ENCODE data around the gene GTF2IRD1.
"Not testable (repeated sequence)": the region's sequence is repeated elsewhere in the genome, so short reads cannot be mapped to it uniquely, and the experiment has no call there.

The GTF2IRD1 gene

DNA sequence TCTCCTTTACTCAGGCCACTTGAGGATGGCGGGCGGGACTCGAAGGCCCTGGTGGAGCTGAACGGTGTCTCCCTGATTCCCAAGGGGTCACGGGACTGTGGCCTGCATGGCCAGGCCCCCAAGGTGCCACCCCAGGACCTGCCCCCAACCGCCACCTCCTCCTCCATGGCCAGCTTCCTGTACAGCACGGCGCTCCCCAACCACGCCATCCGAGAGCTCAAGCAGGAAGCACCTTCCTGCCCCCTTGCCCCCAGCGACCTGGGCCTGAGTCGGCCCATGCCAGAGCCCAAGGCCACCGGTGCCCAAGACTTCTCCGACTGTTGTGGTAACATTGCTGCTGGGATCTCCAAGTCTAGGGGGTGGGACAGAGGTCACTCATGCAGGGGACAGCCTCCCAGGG lies 65.7 kb downstream of the GTF2IRD1 start:
- DNase-seq, result no peak

DNA sequence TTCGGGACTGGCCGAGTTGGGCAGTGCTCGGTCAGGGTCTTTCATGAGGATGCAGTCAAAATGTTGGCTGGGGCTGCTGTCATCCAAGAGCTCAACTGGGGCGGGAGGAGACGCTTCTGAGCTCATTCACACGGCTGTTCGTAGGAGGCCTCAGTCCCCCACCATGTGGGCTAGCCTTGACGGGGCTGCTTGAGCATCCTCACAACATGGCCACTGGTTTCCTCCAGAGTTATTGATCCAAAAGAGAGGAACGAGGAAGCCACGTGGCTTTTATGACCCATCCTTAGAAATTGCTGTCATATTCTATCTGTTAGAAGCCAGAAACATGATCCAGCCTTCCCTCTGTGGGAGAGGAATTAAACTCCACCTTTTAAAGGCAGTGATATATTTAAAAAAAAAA lies 68.1 kb downstream of the GTF2IRD1 start:
- DNase-seq, result no peak

- DNase-seq, result no peak
These were observed 68.7 kb downstream of the GTF2IRD1 start for GRCh38 chr7:74522281-74522905.

- DNase-seq, result no peak
These were observed 69.3 kb downstream of the GTF2IRD1 start for GRCh38 chr7:74523015-74523414.

DNA sequence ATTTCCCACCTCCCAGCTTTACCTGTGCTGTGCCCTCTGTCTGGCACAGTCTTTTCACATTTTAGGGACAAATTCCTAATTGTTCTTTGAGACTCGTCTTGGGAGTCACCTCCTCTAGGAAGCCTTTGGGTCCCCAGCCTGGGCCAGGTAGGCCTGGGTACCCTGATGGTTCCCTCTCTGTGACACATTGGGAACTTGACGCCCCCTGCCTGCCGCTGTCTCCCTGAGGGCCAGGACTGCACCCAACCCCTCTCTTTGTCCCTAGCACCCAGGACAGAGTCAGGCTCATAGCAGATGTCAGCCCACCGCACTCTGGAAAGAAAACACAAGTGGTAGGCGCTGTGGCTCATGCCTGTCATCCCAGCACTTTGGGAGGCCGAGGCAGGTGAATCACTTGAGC lies 71.4 kb downstream of the GTF2IRD1 start:
- no peak for DNase-seq

- DNase-seq, result no peak
These were observed 72.2 kb downstream of the GTF2IRD1 start for GRCh38 chr7:74525881-74526280.

- no peak for DNase-seq
These were observed 73.1 kb downstream of the GTF2IRD1 start for GRCh38 chr7:74526780-74527179.

GRCh38 chr7:74527842-74528241 lies 74.1 kb downstream of the GTF2IRD1 start:
- DNase-seq, result no peak

DNA sequence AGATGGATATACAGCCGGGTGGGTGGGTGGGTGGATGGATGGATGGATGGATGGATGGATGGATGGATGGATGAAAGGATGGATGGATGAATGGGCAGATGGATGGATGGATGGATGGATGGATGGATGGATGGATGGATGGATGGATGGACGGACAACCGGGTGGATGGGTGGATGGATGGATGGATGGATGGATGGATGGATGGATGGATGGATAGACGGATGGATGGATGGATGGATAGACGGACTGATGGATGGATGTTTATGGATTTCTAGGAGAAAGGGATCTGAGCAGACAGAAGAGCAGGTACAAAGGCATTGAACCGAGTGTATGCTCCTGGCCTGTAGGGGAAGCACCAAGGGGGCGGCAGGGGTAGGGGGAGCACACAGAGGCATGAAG lies 75.1 kb downstream of the GTF2IRD1 start:
- not testable (repeated sequence) for DNase-seq

GRCh38 chr7:74535951-74536356 lies 82.2 kb downstream of the GTF2IRD1 start:
- no peak for DNase-seq

GRCh38 chr7:74541937-74542336 lies 88.2 kb downstream of the GTF2IRD1 start:
- not testable (repeated sequence) for DNase-seq

DNA sequence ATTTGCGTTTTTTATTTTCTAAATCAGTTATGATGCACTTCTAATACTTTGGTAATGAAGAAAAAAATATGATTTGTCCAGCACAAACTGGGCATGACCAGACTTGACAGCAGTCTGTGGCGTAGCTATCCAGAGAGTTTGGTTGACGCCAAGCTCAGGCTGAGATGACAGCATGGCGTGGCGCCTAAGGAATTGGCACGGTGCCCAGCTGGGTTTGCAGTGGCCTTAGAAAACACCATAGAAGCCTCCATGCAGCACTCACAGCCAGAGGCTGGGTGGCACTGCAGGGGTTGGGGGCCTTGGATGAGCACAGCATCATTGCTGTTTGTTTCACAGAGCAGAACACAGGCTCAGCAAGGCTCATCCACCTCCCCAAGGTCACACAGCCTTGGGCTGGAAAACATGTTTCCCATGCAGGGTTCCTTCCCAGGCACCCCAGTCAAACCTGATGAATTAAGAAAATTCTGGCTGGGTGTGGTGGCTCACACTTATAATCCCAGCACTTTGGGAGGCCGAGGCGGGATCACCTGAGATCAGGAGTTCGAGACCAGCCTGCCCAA lies 88.9 kb downstream of the GTF2IRD1 start:
- no peak for DNase-seq

DNA sequence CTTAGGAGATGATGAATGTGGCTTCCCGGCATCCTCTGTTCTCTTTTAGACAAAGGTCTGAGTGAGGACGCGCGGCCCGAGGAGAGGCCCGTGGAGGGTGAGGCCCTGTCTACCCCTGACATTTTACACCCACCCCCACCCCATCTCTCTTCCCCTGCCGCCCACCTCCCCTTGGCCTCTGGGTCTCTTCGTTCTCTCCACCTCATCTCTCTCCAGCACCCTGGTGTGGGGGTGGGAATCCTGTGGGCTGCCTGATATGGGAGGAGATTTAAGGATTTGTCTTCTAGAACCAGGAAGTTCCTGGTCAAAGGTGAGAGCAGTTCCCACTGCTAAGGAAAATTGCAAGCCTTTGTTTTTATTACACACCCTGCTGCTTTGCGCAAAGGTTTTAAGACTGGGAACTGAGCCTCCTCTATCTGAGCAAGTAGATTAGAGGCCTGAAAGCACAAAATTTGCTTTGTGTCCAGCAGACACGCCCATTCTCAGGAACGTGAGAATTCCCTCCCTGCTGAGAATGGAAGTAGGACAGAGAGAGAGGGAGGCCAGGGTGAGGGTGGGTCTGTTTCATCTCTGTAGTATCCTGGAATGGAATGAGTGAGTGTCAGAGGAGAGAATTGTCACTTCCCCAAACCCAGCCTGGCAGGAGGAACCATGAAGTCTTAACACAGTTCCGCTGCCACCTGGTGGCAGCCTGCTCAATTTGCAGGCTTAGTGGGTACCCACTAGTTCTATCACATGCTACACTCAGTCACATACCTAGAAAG lies 91.2 kb downstream of the GTF2IRD1 start:
- peak; percentile 50 for DNase-seq

GRCh38 chr7:74545921-74546320 lies 92.2 kb downstream of the GTF2IRD1 start:
- no peak for DNase-seq

GRCh38 chr7:74553596-74554012 lies 99.9 kb downstream of the GTF2IRD1 start:
- DNase-seq, result not testable (repeated sequence)

DNA sequence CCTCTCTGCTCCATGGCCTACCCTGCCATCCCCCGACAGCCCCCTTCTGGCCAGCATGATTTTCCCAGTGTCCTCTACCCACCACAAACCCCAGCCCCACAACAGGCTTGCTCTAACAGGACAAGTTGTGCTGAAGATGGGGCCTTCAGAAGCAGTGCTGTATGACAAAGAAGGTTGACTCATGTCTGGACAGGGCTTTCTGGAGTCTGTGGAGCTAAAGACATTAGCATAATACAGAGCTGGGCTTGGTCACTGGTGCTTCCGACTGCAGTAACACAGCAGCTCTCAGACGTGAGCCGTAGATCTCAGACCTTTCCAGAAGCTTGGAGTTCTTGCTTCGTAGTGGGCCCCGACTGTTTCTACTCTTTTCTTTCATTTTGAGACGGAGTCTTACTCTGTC lies 100.5 kb downstream of the GTF2IRD1 start:
- DNase-seq, result no peak

DNA sequence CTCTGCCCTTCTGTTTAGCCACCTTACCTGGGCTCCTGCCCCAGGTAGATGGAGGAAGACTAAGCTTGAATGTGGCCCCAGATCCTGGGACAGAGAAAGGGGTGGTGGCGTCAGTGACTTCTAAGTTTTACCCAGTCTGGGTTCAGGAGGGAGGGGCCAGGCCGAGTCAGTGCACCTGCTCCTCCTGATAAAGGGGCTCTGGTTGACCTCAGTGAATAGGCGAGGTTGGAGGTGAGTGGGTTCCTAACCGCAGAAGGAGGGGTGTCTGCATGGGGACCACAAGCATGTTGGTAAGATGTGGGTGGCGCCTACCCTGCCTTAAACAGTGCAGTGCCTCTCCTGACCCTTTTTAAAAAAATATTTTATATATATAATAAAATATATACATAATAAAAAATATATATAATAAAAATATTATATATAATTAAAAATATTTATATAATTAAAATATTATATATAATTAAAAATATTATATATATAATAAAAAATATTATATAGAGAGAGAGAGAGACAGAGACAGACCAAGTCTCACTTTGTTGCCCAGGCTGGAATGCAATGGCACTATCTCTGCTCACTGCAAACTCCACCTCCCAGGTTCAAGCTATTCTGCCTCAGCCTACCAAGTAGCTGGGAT lies 106.5 kb downstream of the GTF2IRD1 start:
- DNase-seq, result no peak

GRCh38 chr7:74561898-74562613 lies 108.3 kb downstream of the GTF2IRD1 start:
- DNase-seq, result no peak

GRCh38 chr7:74563639-74564038 lies 109.9 kb downstream of the GTF2IRD1 start:
- not testable (repeated sequence) for DNase-seq

GRCh38 chr7:74567318-74567668 lies 113.6 kb downstream of the GTF2IRD1 start:
- DNase-seq, result no peak

- DNase-seq, result peak; percentile 20
These were observed 115.0 kb downstream of the GTF2IRD1 start for GRCh38 chr7:74568658-74569057.

GRCh38 chr7:74569501-74570075 lies 115.9 kb downstream of the GTF2IRD1 start:
- no peak for DNase-seq
